ENCODE measurements around the gene CAPN11. TPM values are rescaled to one million over a fixed set of nuclear protein-coding genes. Genes with fewer than 3 reads are reported as not detected.

The CAPN11 gene
- total RNA-seq, 1 donor from 2014 or later, result 2.3 TPM

GRCh38 chr6:44154067-44154466, 4.6 kb upstream of the CAPN11 start:
- Mint-ChIP-seq H3K4me1 (ENCODE audit: unreplicated experiment) (no peaks in the 10 kb centered on the region), H3K27me3 (ENCODE audit: unreplicated experiment) (peaks cover 7% of the 10 kb centered on the region), H3K9me3 (ENCODE audit: unreplicated experiment) (no peaks in the 10 kb centered on the region), H3K27ac (ENCODE audit: unreplicated experiment) (no peak overlapping the region), H3K36me3 (ENCODE audit: low read depth, unreplicated experiment) (peaks cover 16% of the 10 kb centered on the region), H3K4me3 (ENCODE audit: unreplicated experiment) (no peak overlapping the region)
- TF ChIP-seq, protein P1, sequence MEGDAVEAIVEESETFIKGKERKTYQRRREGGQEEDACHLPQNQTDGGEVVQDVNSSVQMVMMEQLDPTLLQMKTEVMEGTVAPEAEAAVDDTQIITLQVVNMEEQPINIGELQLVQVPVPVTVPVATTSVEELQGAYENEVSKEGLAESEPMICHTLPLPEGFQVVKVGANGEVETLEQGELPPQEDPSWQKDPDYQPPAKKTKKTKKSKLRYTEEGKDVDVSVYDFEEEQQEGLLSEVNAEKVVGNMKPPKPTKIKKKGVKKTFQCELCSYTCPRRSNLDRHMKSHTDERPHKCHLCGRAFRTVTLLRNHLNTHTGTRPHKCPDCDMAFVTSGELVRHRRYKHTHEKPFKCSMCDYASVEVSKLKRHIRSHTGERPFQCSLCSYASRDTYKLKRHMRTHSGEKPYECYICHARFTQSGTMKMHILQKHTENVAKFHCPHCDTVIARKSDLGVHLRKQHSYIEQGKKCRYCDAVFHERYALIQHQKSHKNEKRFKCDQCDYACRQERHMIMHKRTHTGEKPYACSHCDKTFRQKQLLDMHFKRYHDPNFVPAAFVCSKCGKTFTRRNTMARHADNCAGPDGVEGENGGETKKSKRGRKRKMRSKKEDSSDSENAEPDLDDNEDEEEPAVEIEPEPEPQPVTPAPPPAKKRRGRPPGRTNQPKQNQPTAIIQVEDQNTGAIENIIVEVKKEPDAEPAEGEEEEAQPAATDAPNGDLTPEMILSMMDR (IDR thresholded peaks at IDR 0.05; ENCODE audit: unreplicated experiment), result no peak
- no peak for DNase-seq (ENCODE audit: low spot score)

DNA sequence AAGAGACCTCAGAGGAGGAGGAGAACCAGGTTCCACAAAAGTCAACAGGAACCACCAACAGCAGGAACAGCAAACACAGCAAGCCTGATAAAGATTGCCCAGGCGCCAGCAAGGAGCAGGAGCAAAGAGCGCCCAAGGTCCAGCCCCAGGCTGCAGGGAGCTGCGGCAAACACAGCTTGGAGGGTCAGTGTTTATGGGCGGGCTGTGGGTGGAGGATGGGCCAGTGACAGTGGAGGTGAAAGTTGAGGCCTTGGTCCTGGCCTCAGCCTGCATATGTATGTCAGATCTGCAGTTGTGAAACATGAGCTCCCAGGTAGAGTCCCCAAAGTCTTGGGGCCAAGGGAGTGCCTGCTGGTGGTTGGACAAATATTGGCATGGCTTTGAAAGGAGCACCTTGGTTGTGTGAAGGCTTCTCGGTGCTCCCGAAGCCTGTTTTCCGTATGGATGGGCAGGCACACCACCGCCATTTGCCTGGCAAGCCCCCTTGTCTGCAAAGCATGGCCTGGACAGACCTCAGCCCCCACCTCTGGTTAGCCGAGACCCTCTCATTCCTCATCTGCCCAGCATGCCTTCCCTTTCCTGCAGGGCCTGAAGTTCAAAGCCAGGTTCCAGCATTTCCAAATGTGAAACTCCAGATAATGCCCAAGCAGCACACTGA, 2.0 kb upstream of the CAPN11 start:
- H3K4me3 Mint-ChIP-seq (ENCODE audit: unreplicated experiment), result no peak overlapping the region
- TF ChIP-seq, protein P1 (IDR thresholded peaks at IDR 0.05; ENCODE audit: unreplicated experiment), result no peak
- H3K27ac Mint-ChIP-seq (ENCODE audit: unreplicated experiment), result no peak overlapping the region
- H3K4me1 Mint-ChIP-seq (ENCODE audit: unreplicated experiment), result peaks cover 2% of the 10 kb centered on the region
- H3K9me3 Mint-ChIP-seq (ENCODE audit: unreplicated experiment), result no peaks in the 10 kb centered on the region
- H3K36me3 Mint-ChIP-seq (ENCODE audit: low read depth, unreplicated experiment), result peaks cover 5% of the 10 kb centered on the region
- H3K27me3 Mint-ChIP-seq (ENCODE audit: unreplicated experiment), result no peaks in the 10 kb centered on the region
- DNase-seq (ENCODE audit: low spot score), result no peak

- Mint-ChIP-seq H3K36me3 (ENCODE audit: low read depth, unreplicated experiment) (peaks cover 5% of the 10 kb centered on the region), H3K4me3 (ENCODE audit: unreplicated experiment) (no peak overlapping the region), H3K27ac (ENCODE audit: unreplicated experiment) (no peak overlapping the region), H3K9me3 (ENCODE audit: unreplicated experiment) (no peaks in the 10 kb centered on the region), H3K27me3 (ENCODE audit: unreplicated experiment) (no peaks in the 10 kb centered on the region), H3K4me1 (ENCODE audit: unreplicated experiment) (peaks cover 2% of the 10 kb centered on the region)
- no peak for DNase-seq (ENCODE audit: low spot score)
- TF ChIP-seq, protein P1 (IDR thresholded peaks at IDR 0.05; ENCODE audit: unreplicated experiment), result no peak
Measured at GRCh38 chr6:44157152-44157521, 1.5 kb upstream of the CAPN11 start.

GRCh38 chr6:44161997-44162338, 3.3 kb downstream of the CAPN11 start:
- H3K4me1 Mint-ChIP-seq (ENCODE audit: unreplicated experiment), result peaks cover 18% of the 10 kb centered on the region
- H3K9me3 Mint-ChIP-seq (ENCODE audit: unreplicated experiment), result no peaks in the 10 kb centered on the region
- H3K27ac Mint-ChIP-seq (ENCODE audit: unreplicated experiment), result no peak overlapping the region
- no peaks in the 10 kb centered on the region for H3K36me3 Mint-ChIP-seq (ENCODE audit: low read depth, unreplicated experiment)
- TF ChIP-seq, protein P1 (IDR thresholded peaks at IDR 0.05; ENCODE audit: unreplicated experiment), result no peak
- no peak for DNase-seq (ENCODE audit: low spot score)
- H3K4me3 Mint-ChIP-seq (ENCODE audit: unreplicated experiment), result no peak overlapping the region
- peaks cover 2% of the 10 kb centered on the region for H3K27me3 Mint-ChIP-seq (ENCODE audit: unreplicated experiment)

- no peaks in the 10 kb centered on the region for H3K36me3 Mint-ChIP-seq (ENCODE audit: low read depth, unreplicated experiment)
- DNase-seq (ENCODE audit: low spot score), result no peak
- no peak overlapping the region for H3K4me3 Mint-ChIP-seq (ENCODE audit: unreplicated experiment)
- H3K4me1 Mint-ChIP-seq (ENCODE audit: unreplicated experiment), result peaks cover 20% of the 10 kb centered on the region
- TF ChIP-seq, protein P1 (IDR thresholded peaks at IDR 0.05; ENCODE audit: unreplicated experiment), result no peak
- peaks cover 5% of the 10 kb centered on the region for H3K27me3 Mint-ChIP-seq (ENCODE audit: unreplicated experiment)
- no peak overlapping the region for H3K27ac Mint-ChIP-seq (ENCODE audit: unreplicated experiment)
- no peaks in the 10 kb centered on the region for H3K9me3 Mint-ChIP-seq (ENCODE audit: unreplicated experiment)
Measured at GRCh38 chr6:44162876-44163625, 4.4 kb downstream of the CAPN11 start.

Data from endothelial cell (in vitro differentiated cells).